WI38 (cell line): ENCODE data around the gene BFAR.
"Not testable (repeated sequence)": the region's sequence is repeated elsewhere in the genome, so short reads cannot be mapped to it uniquely, and the experiment has no call there.

ENCODE experiments used
- H3K4me3 ChIP-seq: 2 replicates; pipeline ENCODE4 v1.5.1; 2011; ENCODE audit warnings: low read depth, mild to moderate bottlenecking, control low read depth, low read length
- CTCF ChIP-seq: IDR thresholded peaks from 2 replicates; pipeline ENCODE4 v1.5.1; 2012; ENCODE audit warnings: low read depth, mild to moderate bottlenecking, control low read depth, low read length

BFAR gene

GRCh38 chr16:14628806-14629611 is 3.7 kb upstream of the BFAR start:
- H3K4me3 ChIP-seq: peak overlapping the region; percentile 89
- TF ChIP-seq CTCF: no peak

- peak overlapping the region; percentile 89 for H3K4me3 ChIP-seq
- TF ChIP-seq CTCF: no peak
These were observed 3.2 kb upstream of the BFAR start for GRCh38 chr16:14629612-14629918.

- peak within 1 kb of the TSS; percentile 89 for H3K4me3 ChIP-seq
- TF ChIP-seq CTCF: no peak
These were observed 2.7 kb upstream of the BFAR start, which contains the start of gene PARN for GRCh38 chr16:14629919-14630619. Gene PARN, minus strand, starts transcription at chr16:14630260. Its CDS starts 135 bp downstream, at chr16:14630125.

GRCh38 chr16:14630620-14631330 is 2.0 kb upstream of the BFAR start:
- H3K4me3 ChIP-seq: peak overlapping the region; percentile 15; the same call in 1 of the 2 replicates

GRCh38 chr16:14634389-14634725 is 1.6 kb downstream of the BFAR start:
- no peak for TF ChIP-seq CTCF
- H3K4me3 ChIP-seq: peak overlapping the region; percentile 99

GRCh38 chr16:14635395-14636165 is 2.8 kb downstream of the BFAR start:
- TF ChIP-seq CTCF: no peak
- H3K4me3 ChIP-seq: no peak overlapping the region

GRCh38 chr16:14636179-14636950 is 3.6 kb downstream of the BFAR start:
- not testable (repeated sequence) for H3K4me3 ChIP-seq

- not testable (repeated sequence) for H3K4me3 ChIP-seq
These were observed 4.1 kb downstream of the BFAR start for GRCh38 chr16:14636951-14637240.
